Uterus (tissue), 4 donors: ENCODE data around the gene TUBA1C. TPM values are rescaled to one million over a fixed set of nuclear protein-coding genes. Genes with fewer than 3 reads are reported as not detected.

Experiments used
- DNase-seq, 2 donors: peaks; one replicate each; pipeline ENCODE4 v3.0.0-alpha.2; 2019 to 2020
- H3K27ac ChIP-seq, 2 donors: fragments of 200-600 bp; sonication (generic); 1 replicate in 1 of 2; 2 replicates in 1 of 2; pipeline ENCODE4 v1.5.1; 2016 to 2018
- H3K27me3 ChIP-seq, 2 donors: fragments of 200-600 bp; sonication (generic); one replicate each; pipeline ENCODE4 v1.5.1; 2018 to 2019; ENCODE audit warnings: control low read depth in 1 of 2
- H3K36me3 ChIP-seq, 2 donors: fragments of 200-600 bp; sonication (generic); one replicate each; pipeline ENCODE4 v1.5.1; 2019; ENCODE audit warnings: control low read depth in 1 of 2
- H3K4me1 ChIP-seq, 2 donors: fragments of 200-600 bp; sonication (generic); one replicate each; pipeline ENCODE4 v1.5.1; 2018 to 2019; ENCODE audit warnings: control low read depth in 1 of 2
- H3K4me3 ChIP-seq, 2 donors: fragments of 200-600 bp; sonication (generic); 1 replicate in 1 of 2; 2 replicates in 1 of 2; pipeline ENCODE4 v1.5.1; 2018 to 2019; ENCODE audit warnings: mild to moderate bottlenecking in 1 of 2
- H3K9me3 ChIP-seq, 2 donors: fragments of 200-600 bp; sonication (generic); one replicate each; pipeline ENCODE4 v1.5.1; 2019; ENCODE audit warnings: control low read depth in 1 of 2
- CTCF ChIP-seq, 4 experiments: fragments of 200-600 bp in 2 of 4; fragments of 450-650 bp in 2 of 4; sonication (generic) in 2 of 4; IDR thresholded peaks; one replicate each; pipeline ENCODE4 v1.5.1; 2016 to 2019; ENCODE audit warnings: antibody characterized with exemption in 4 of 4, mild to moderate bottlenecking in 2 of 4, moderate library complexity in 1 of 4
- POLR2A ChIP-seq, 2 donors: fragments of 450-650 bp; IDR thresholded peaks; one replicate each; pipeline ENCODE4 v1.6.1; 2016; ENCODE audit warnings: antibody characterized with exemption in 2 of 2, mild to moderate bottlenecking in 1 of 2, moderate library complexity in 1 of 2
- intact Hi-C: fragments of 100-400 bp; cut with DNase I; formaldehyde crosslinking; loops from one replicate; pipeline ENCODE4 v1.15.1; 2023; ENCODE audit warnings: low total_unique reads
- total RNA-seq, 4 donors: library from RNA; depleted of rRNA in 3 of 4; stranded (reverse); fragments of >200 nt in 3 of 4; gene quantifications; one replicate each; pipeline versions ENCODE4 v1.1.0 to v1.2.4, GENCODE V29; 2014 to 2023
- donor health status: DM: yes; HTN: yes; CAD: no.

Gene TUBA1C
- total RNA-seq, 4 donors from 2014 or later, result 30.7 to 90.0 (median 74.6) TPM

GRCh38 chr12:49293056-49293956 lies 28.4 kb downstream of the TUBA1C start:
- DNase-seq, result peak in 1 of 2 donors; percentile 56
- peaks cover 22 to 26% of the 10 kb centered on the region in 2 donors for H3K27me3 ChIP-seq
- H3K36me3 ChIP-seq, result no peaks in the 10 kb centered on the region
- peaks cover 0 to 15% of the 10 kb centered on the region in 2 donors for H3K4me1 ChIP-seq
- intact Hi-C loops, result no loop called here
- no peak overlapping the region for H3K4me3 ChIP-seq
- TF ChIP-seq POLR2A (IDR thresholded peaks at IDR 0.05), result no peak
- no peak for TF ChIP-seq CTCF (IDR thresholded peaks at IDR 0.05)
- H3K9me3 ChIP-seq, result no peaks in the 10 kb centered on the region
- peak overlapping the region in 1 of 2 donors; percentile 6 for H3K27ac ChIP-seq

- intact Hi-C loops, result no loop called here
- TF ChIP-seq CTCF (IDR thresholded peaks at IDR 0.05) (no peak), POLR2A (IDR thresholded peaks at IDR 0.05) (no peak)
- Histone ChIP-seq H3K9me3 (no peaks in the 10 kb centered on the region), H3K36me3 (no peaks in the 10 kb centered on the region), H3K27ac (no peak overlapping the region), H3K27me3 (peaks cover 24 to 35% of the 10 kb centered on the region in 2 donors), H3K4me1 (peaks cover 0 to 15% of the 10 kb centered on the region in 2 donors), H3K4me3 (no peak overlapping the region)
- DNase-seq, result no peak
Measured at GRCh38 chr12:49294086-49294803, 29.4 kb downstream of the TUBA1C start.

GRCh38 chr12:49294804-49295081 lies 29.9 kb downstream of the TUBA1C start:
- Histone ChIP-seq H3K9me3 (no peaks in the 10 kb centered on the region), H3K4me1 (peaks cover 0 to 15% of the 10 kb centered on the region in 2 donors), H3K27me3 (peaks cover 24 to 35% of the 10 kb centered on the region in 2 donors), H3K27ac (no peak overlapping the region), H3K4me3 (no peak overlapping the region), H3K36me3 (no peaks in the 10 kb centered on the region)
- TF ChIP-seq POLR2A (IDR thresholded peaks at IDR 0.05), result no peak
- no peak for TF ChIP-seq CTCF (IDR thresholded peaks at IDR 0.05)
- intact Hi-C loops, result no loop called here
- DNase-seq, result no peak

- no peak within 1 kb of the TSS for H3K27ac ChIP-seq
- no peak for TF ChIP-seq CTCF (IDR thresholded peaks at IDR 0.05)
- no peak for TF ChIP-seq POLR2A (IDR thresholded peaks at IDR 0.05)
- H3K27me3 ChIP-seq, result peaks cover 24 to 35% of the 10 kb centered on the region in 2 donors
- peaks cover 0 to 15% of the 10 kb centered on the region in 2 donors for H3K4me1 ChIP-seq
- H3K36me3 ChIP-seq, result no peaks in the 10 kb centered on the region
- intact Hi-C loops, result no loop called here
- H3K9me3 ChIP-seq, result no peaks in the 10 kb centered on the region
- H3K4me3 ChIP-seq, result no peak within 1 kb of the TSS
- no peak for DNase-seq
Measured at GRCh38 chr12:49295082-49295936, 30.4 kb downstream of the TUBA1C start, which contains the start of gene PRPH. Gene PRPH, plus strand, starts transcription at chr12:49295147. Its CDS starts 54 bp downstream, at chr12:49295201.
